HEK293 (cell line): ENCODE measurements around the gene SMYD1.

Experiments
- CTCF ChIA-PET: fragments of 350-600 bp; formaldehyde crosslinking; extraction: SDS; loops from one replicate; lab custom pipeline; 2021; ENCODE audit warnings: antibody characterized with exemption; lab: Yijun Ruan, JAX
- POLR2A ChIA-PET: fragments of 300-600 bp; formaldehyde crosslinking; extraction: SDS; loops from one replicate; lab custom pipeline; 2020; ENCODE audit warnings: antibody characterized with exemption, inconsistent platforms; lab: Yijun Ruan, JAX
- H3K27ac ChIP-seq: fragments of 200-500 bp; sonication (Bioruptor generic); 2 replicates; pipeline ENCODE4 v1.5.1; 2014; ENCODE audit warnings: low read depth, low read length, control low read depth, inconsistent platforms; ENCODE audit errors: extremely low read depth
- H3K36me3 ChIP-seq, 2 experiments: fragments of 200-500 bp in 1 of 2; sonication (Bioruptor generic) in 1 of 2; 1 replicate in 1 of 2; 2 replicates in 1 of 2; pipeline ENCODE4 v1.5.1; 2014 to 2017; ENCODE audit warnings: inconsistent platforms in 2 of 2, low read length in 2 of 2; ENCODE audit not compliant: control insufficient read depth in 2 of 2, insufficient read depth in 1 of 2
- H3K4me1 ChIP-seq: fragments of 200-500 bp; sonication (Bioruptor generic); 2 replicates; pipeline ENCODE4 v1.5.1; 2014; ENCODE audit warnings: mild to moderate bottlenecking, low read length, inconsistent platforms; ENCODE audit not compliant: control insufficient read depth, insufficient read depth
- H3K4me3 ChIP-seq: 2 replicates; pipeline ENCODE4 v1.5.1; 2011; ENCODE audit warnings: low read depth, mild to moderate bottlenecking, control low read depth, low read length, moderate library complexity
- H3K9me3 ChIP-seq: fragments of 200-500 bp; sonication (Bioruptor generic); 2 replicates; pipeline ENCODE4 v1.5.1; 2014; ENCODE audit warnings: low read depth, low read length, inconsistent platforms; ENCODE audit not compliant: control insufficient read depth, insufficient read depth
- BCL11B ChIP-seq: fragments of 450-650 bp; formaldehyde crosslinking; IDR thresholded peaks from 2 replicates; pipeline ENCODE4 v1.5.1; 2016; ENCODE audit warnings: low read depth, missing biosample characterization, missing genetic modification characterization
- GLIS1 ChIP-seq: fragments of 450-650 bp; formaldehyde crosslinking; IDR thresholded peaks from 2 replicates; pipeline ENCODE4 v1.5.1; 2016; ENCODE audit warnings: missing biosample characterization, missing genetic modification characterization
- KLF16 ChIP-seq: fragments of 450-650 bp; formaldehyde crosslinking; IDR thresholded peaks from 2 replicates; pipeline ENCODE4 v1.5.1; 2017; ENCODE audit warnings: missing biosample characterization, missing genetic modification characterization
- KLF7 ChIP-seq: fragments of 450-650 bp; formaldehyde crosslinking; IDR thresholded peaks from 2 replicates; pipeline ENCODE4 v1.5.1; 2016; ENCODE audit warnings: missing biosample characterization, missing genetic modification characterization, borderline replicate concordance
- OSR2 ChIP-seq: fragments of 450-650 bp; formaldehyde crosslinking; IDR thresholded peaks from 2 replicates; pipeline ENCODE4 v1.5.1; 2016; ENCODE audit warnings: missing biosample characterization, missing genetic modification characterization
- OVOL3 ChIP-seq: fragments of 450-650 bp; formaldehyde crosslinking; IDR thresholded peaks from 2 replicates; pipeline ENCODE4 v1.5.1; 2016; ENCODE audit warnings: missing biosample characterization, missing genetic modification characterization
- REPIN1 ChIP-seq: fragments of 450-650 bp; formaldehyde crosslinking; IDR thresholded peaks from 2 replicates; pipeline ENCODE4 v1.5.1; 2017; ENCODE audit warnings: missing biosample characterization, missing genetic modification characterization, low read depth
- TCF7L2 ChIP-seq: IDR thresholded peaks from 2 replicates; pipeline ENCODE4 v1.6.1; 2011; ENCODE audit warnings: low read depth, mild to moderate bottlenecking, inconsistent platforms, low read length, moderate library complexity, borderline replicate concordance
- ZFHX2 ChIP-seq: fragments of 450-650 bp; formaldehyde crosslinking; conservative IDR thresholded peaks from 2 replicates; pipeline ENCODE4 v1.5.1; 2016; ENCODE audit warnings: missing biosample characterization, missing genetic modification characterization
- ZIC2 ChIP-seq: fragments of 450-650 bp; formaldehyde crosslinking; IDR thresholded peaks from 2 replicates; pipeline ENCODE4 v1.5.1; 2016; ENCODE audit warnings: missing biosample characterization, missing genetic modification characterization
- ZNF16 ChIP-seq: fragments of 450-650 bp; formaldehyde crosslinking; IDR thresholded peaks from 2 replicates; pipeline ENCODE4 v1.5.1; 2016; ENCODE audit warnings: low read depth, missing biosample characterization, missing genetic modification characterization
- ZNF292 ChIP-seq: fragments of 450-650 bp; formaldehyde crosslinking; IDR thresholded peaks from 2 replicates; pipeline ENCODE4 v1.5.1; 2016; ENCODE audit warnings: low read depth, missing biosample characterization, missing genetic modification characterization, borderline replicate concordance
- ZNF398 ChIP-seq: fragments of 450-650 bp; formaldehyde crosslinking; IDR thresholded peaks from 2 replicates; pipeline ENCODE4 v1.5.1; 2017; ENCODE audit warnings: missing biosample characterization, missing genetic modification characterization
- ZNF423 ChIP-seq: fragments of 450-650 bp; formaldehyde crosslinking; IDR thresholded peaks from 2 replicates; pipeline ENCODE4 v1.5.1; 2016; ENCODE audit warnings: missing biosample characterization, missing genetic modification characterization
- ZNF426 ChIP-seq: fragments of 450-650 bp; formaldehyde crosslinking; IDR thresholded peaks from 2 replicates; pipeline ENCODE4 v1.5.1; 2017; ENCODE audit warnings: missing biosample characterization, missing genetic modification characterization, mild to moderate bottlenecking, inconsistent platforms, moderate library complexity
- ZNF449 ChIP-seq: fragments of 450-650 bp; formaldehyde crosslinking; IDR thresholded peaks from 2 replicates; pipeline ENCODE4 v1.5.1; 2017; ENCODE audit warnings: missing biosample characterization, mild to moderate bottlenecking, missing genetic modification characterization, moderate library complexity
- ZNF624 ChIP-seq: fragments of 450-650 bp; formaldehyde crosslinking; IDR thresholded peaks from 2 replicates; pipeline ENCODE4 v1.5.1; 2017; ENCODE audit warnings: missing biosample characterization, missing genetic modification characterization
- ZNF76 ChIP-seq: fragments of 450-650 bp; formaldehyde crosslinking; IDR thresholded peaks from 2 replicates; pipeline ENCODE4; 2016; ENCODE audit warnings: low read depth, missing biosample characterization, missing genetic modification characterization, borderline replicate concordance
- ZNF791 ChIP-seq: fragments of 450-650 bp; formaldehyde crosslinking; IDR thresholded peaks from 2 replicates; pipeline ENCODE4 v1.5.1; 2016; ENCODE audit warnings: missing biosample characterization, missing genetic modification characterization
- ZNF830 ChIP-seq: fragments of 450-650 bp; IDR thresholded peaks from 2 replicates; pipeline ENCODE4 v1.5.0; 2018; ENCODE audit warnings: missing biosample characterization, missing genetic modification characterization, low read depth, mild to moderate bottlenecking, moderate library complexity

The SMYD1 gene

GRCh38 chr2:88053296-88053695 lies 14.3 kb upstream of the SMYD1 start:
- no peak overlapping the region for H3K27ac ChIP-seq
- peaks cover 5% of the 10 kb centered on the region; the same call in 1 of the 2 replicates for H3K4me1 ChIP-seq
- H3K36me3 ChIP-seq: no peaks in the 10 kb centered on the region; a peak in 1 of 3 replicates
- ChIA-PET CTCF (interaction anchor here (1.6 kb wide), 1 partner anchor 107 kb away, joined by 4 read pairs; no protein-coding TSS in a partner anchor), POLR2A (no interaction called here)
- no peak overlapping the region for H3K4me3 ChIP-seq
- no peaks in the 10 kb centered on the region for H3K9me3 ChIP-seq
- TF ChIP-seq ZNF398 (tag by site-specific recombination) (no peak), ZFHX2 (tag by site-specific recombination) (no peak), ZNF292 (no peak), BCL11B (tag by site-specific recombination) (no peak), ZNF449 (tag by site-specific recombination) (no peak), OSR2 (no peak), KLF16 (tag by site-specific recombination) (no peak), ZNF423 (tag by site-specific recombination) (no peak)

- POLR2A ChIA-PET: no interaction called here
- Histone ChIP-seq H3K4me1 (peaks cover 5% of the 10 kb centered on the region; the same call in 1 of the 2 replicates), H3K9me3 (no peaks in the 10 kb centered on the region), H3K4me3 (peak overlapping the region; percentile 85), H3K27ac (peak overlapping the region; percentile 92; the same call in 1 of the 2 replicates), H3K36me3 (no peaks in the 10 kb centered on the region; a peak in 1 of 3 replicates)
- CTCF ChIA-PET: interaction anchor here (0.5 to 1.2 kb wide), 3 partner anchors 137 to 1617 kb away, joined by 3 to 6 read pairs (median 5); no protein-coding TSS in a partner anchor
- TF ChIP-seq ZNF830 (tag by site-specific recombination) (no peak), REPIN1 (tag by site-specific recombination) (no peak), GLIS1 (tag by site-specific recombination) (no peak), ZIC2 (tag by site-specific recombination) (no peak), KLF7 (tag by site-specific recombination) (no peak), OVOL3 (tag by site-specific recombination) (no peak), TCF7L2 (no peak), ZNF624 (tag by site-specific recombination) (no peak), ZNF16 (tag by site-specific recombination) (no peak), ZNF791 (tag by site-specific recombination) (no peak), ZNF426 (tag by site-specific recombination) (no peak), ZNF76 (tag by site-specific recombination) (no peak)
Measured at GRCh38 chr2:88053934-88054781, 13.5 kb upstream of the SMYD1 start.
